ENCODE results near the gene RBM47.

Gene RBM47

GRCh38 chr4:40506066-40506465 is 123.6 kb downstream of the RBM47 start:
- Histone ChIP-seq H3K27ac (ENCODE audit: low read length) (no peak overlapping the region), H3K4me1 (ENCODE audit: control insufficient read depth in 1 of 2, insufficient read depth in 2 of 2, low read length in 2 of 2) (no peaks in the 10 kb centered on the region), H3K36me3 (ENCODE audit: control insufficient read depth in 1 of 2, insufficient read depth in 2 of 2, low read length in 2 of 2) (no peaks in the 10 kb centered on the region), H3K4me3 (ENCODE audit: low read depth in 1 of 2, low read length in 2 of 2) (no peak overlapping the region), H3K9me3 (ENCODE audit: control insufficient read depth in 1 of 2, low read length in 2 of 2) (no peaks in the 10 kb centered on the region), H3K27me3 (ENCODE audit: low read depth, low read length) (no peaks in the 10 kb centered on the region)

GRCh38 chr4:40502934-40503333 is 126.7 kb downstream of the RBM47 start:
- Histone ChIP-seq H3K27me3 (ENCODE audit: low read depth, low read length) (no peaks in the 10 kb centered on the region), H3K36me3 (ENCODE audit: control insufficient read depth in 1 of 2, insufficient read depth in 2 of 2, low read length in 2 of 2) (no peaks in the 10 kb centered on the region), H3K9me3 (ENCODE audit: control insufficient read depth in 1 of 2, low read length in 2 of 2) (no peaks in the 10 kb centered on the region), H3K4me3 (ENCODE audit: low read depth in 1 of 2, low read length in 2 of 2) (no peak overlapping the region), H3K27ac (ENCODE audit: low read length) (no peak overlapping the region), H3K4me1 (ENCODE audit: control insufficient read depth in 1 of 2, insufficient read depth in 2 of 2, low read length in 2 of 2) (no peaks in the 10 kb centered on the region)

GRCh38 chr4:40502220-40502619 is 127.4 kb downstream of the RBM47 start:
- Histone ChIP-seq H3K27me3 (ENCODE audit: low read depth, low read length) (no peaks in the 10 kb centered on the region), H3K9me3 (ENCODE audit: control insufficient read depth in 1 of 2, low read length in 2 of 2) (no peaks in the 10 kb centered on the region), H3K27ac (ENCODE audit: low read length) (no peak overlapping the region), H3K36me3 (ENCODE audit: control insufficient read depth in 1 of 2, insufficient read depth in 2 of 2, low read length in 2 of 2) (no peaks in the 10 kb centered on the region), H3K4me3 (ENCODE audit: low read depth in 1 of 2, low read length in 2 of 2) (no peak overlapping the region), H3K4me1 (ENCODE audit: control insufficient read depth in 1 of 2, insufficient read depth in 2 of 2, low read length in 2 of 2) (no peaks in the 10 kb centered on the region)

GRCh38 chr4:40500781-40501180 is 128.9 kb downstream of the RBM47 start:
- no peaks in the 10 kb centered on the region for H3K9me3 ChIP-seq (ENCODE audit: control insufficient read depth in 1 of 2, low read length in 2 of 2)
- H3K27me3 ChIP-seq (ENCODE audit: low read depth, low read length): no peaks in the 10 kb centered on the region
- H3K4me1 ChIP-seq (ENCODE audit: control insufficient read depth in 1 of 2, insufficient read depth in 2 of 2, low read length in 2 of 2): no peaks in the 10 kb centered on the region
- H3K4me3 ChIP-seq (ENCODE audit: low read depth in 1 of 2, low read length in 2 of 2): no peak overlapping the region
- no peak overlapping the region for H3K27ac ChIP-seq (ENCODE audit: low read length)
- no peaks in the 10 kb centered on the region for H3K36me3 ChIP-seq (ENCODE audit: control insufficient read depth in 1 of 2, insufficient read depth in 2 of 2, low read length in 2 of 2)

GRCh38 chr4:40493160-40493559 is 136.5 kb downstream of the RBM47 start:
- no peaks in the 10 kb centered on the region for H3K36me3 ChIP-seq (ENCODE audit: control insufficient read depth in 1 of 2, insufficient read depth in 2 of 2, low read length in 2 of 2)
- H3K27ac ChIP-seq (ENCODE audit: low read length): no peak overlapping the region
- no peak overlapping the region for H3K4me3 ChIP-seq (ENCODE audit: low read depth in 1 of 2, low read length in 2 of 2)
- H3K9me3 ChIP-seq (ENCODE audit: control insufficient read depth in 1 of 2, low read length in 2 of 2): no peaks in the 10 kb centered on the region
- no peaks in the 10 kb centered on the region for H3K27me3 ChIP-seq (ENCODE audit: low read depth, low read length)
- H3K4me1 ChIP-seq (ENCODE audit: control insufficient read depth in 1 of 2, insufficient read depth in 2 of 2, low read length in 2 of 2): peaks cover 5 to 6% of the 10 kb centered on the region in 2 donors

- Histone ChIP-seq H3K36me3 (ENCODE audit: control insufficient read depth in 1 of 2, insufficient read depth in 2 of 2, low read length in 2 of 2) (no peaks in the 10 kb centered on the region), H3K27ac (ENCODE audit: low read length) (no peak overlapping the region), H3K4me3 (ENCODE audit: low read depth in 1 of 2, low read length in 2 of 2) (no peak overlapping the region), H3K4me1 (ENCODE audit: control insufficient read depth in 1 of 2, insufficient read depth in 2 of 2, low read length in 2 of 2) (peaks cover 5 to 6% of the 10 kb centered on the region in 2 donors), H3K9me3 (ENCODE audit: control insufficient read depth in 1 of 2, low read length in 2 of 2) (no peaks in the 10 kb centered on the region), H3K27me3 (ENCODE audit: low read depth, low read length) (no peaks in the 10 kb centered on the region)
Measured at GRCh38 chr4:40492691-40493090, 137.0 kb downstream of the RBM47 start.

GRCh38 chr4:40490481-40490880 is 139.2 kb downstream of the RBM47 start:
- no peaks in the 10 kb centered on the region for H3K36me3 ChIP-seq (ENCODE audit: control insufficient read depth in 1 of 2, insufficient read depth in 2 of 2, low read length in 2 of 2)
- no peaks in the 10 kb centered on the region for H3K27me3 ChIP-seq (ENCODE audit: low read depth, low read length)
- H3K4me3 ChIP-seq (ENCODE audit: low read depth in 1 of 2, low read length in 2 of 2): no peak overlapping the region
- H3K4me1 ChIP-seq (ENCODE audit: control insufficient read depth in 1 of 2, insufficient read depth in 2 of 2, low read length in 2 of 2): peaks cover 5 to 6% of the 10 kb centered on the region in 2 donors
- H3K27ac ChIP-seq (ENCODE audit: low read length): no peak overlapping the region
- no peaks in the 10 kb centered on the region for H3K9me3 ChIP-seq (ENCODE audit: control insufficient read depth in 1 of 2, low read length in 2 of 2)

GRCh38 chr4:40489961-40490360 is 139.7 kb downstream of the RBM47 start:
- Histone ChIP-seq H3K36me3 (ENCODE audit: control insufficient read depth in 1 of 2, insufficient read depth in 2 of 2, low read length in 2 of 2) (no peaks in the 10 kb centered on the region), H3K9me3 (ENCODE audit: control insufficient read depth in 1 of 2, low read length in 2 of 2) (no peaks in the 10 kb centered on the region), H3K27me3 (ENCODE audit: low read depth, low read length) (no peaks in the 10 kb centered on the region), H3K4me1 (ENCODE audit: control insufficient read depth in 1 of 2, insufficient read depth in 2 of 2, low read length in 2 of 2) (peaks cover 5 to 6% of the 10 kb centered on the region in 2 donors), H3K4me3 (ENCODE audit: low read depth in 1 of 2, low read length in 2 of 2) (no peak overlapping the region), H3K27ac (ENCODE audit: low read length) (no peak overlapping the region)

- no peaks in the 10 kb centered on the region for H3K4me1 ChIP-seq (ENCODE audit: control insufficient read depth in 1 of 2, insufficient read depth in 2 of 2, low read length in 2 of 2)
- no peaks in the 10 kb centered on the region for H3K36me3 ChIP-seq (ENCODE audit: control insufficient read depth in 1 of 2, insufficient read depth in 2 of 2, low read length in 2 of 2)
- peak overlapping the region; percentile 54 for H3K27ac ChIP-seq (ENCODE audit: low read length)
Measured at GRCh38 chr4:40486534-40486933, 143.1 kb downstream of the RBM47 start.

GRCh38 chr4:40484346-40485090 is 145.1 kb downstream of the RBM47 start:
- H3K36me3 ChIP-seq (ENCODE audit: control insufficient read depth in 1 of 2, insufficient read depth in 2 of 2, low read length in 2 of 2): no peaks in the 10 kb centered on the region
- H3K4me1 ChIP-seq (ENCODE audit: control insufficient read depth in 1 of 2, insufficient read depth in 2 of 2, low read length in 2 of 2): no peaks in the 10 kb centered on the region
- H3K27ac ChIP-seq (ENCODE audit: low read length): no peak overlapping the region
- H3K9me3 ChIP-seq (ENCODE audit: control insufficient read depth in 1 of 2, low read length in 2 of 2): no peaks in the 10 kb centered on the region
- no peak overlapping the region for H3K4me3 ChIP-seq (ENCODE audit: low read depth in 1 of 2, low read length in 2 of 2)
- H3K27me3 ChIP-seq (ENCODE audit: low read depth, low read length): no peaks in the 10 kb centered on the region

More at GRCh38 chr4:40486534-40486933, 143.1 kb downstream of the RBM47 start:
- Histone ChIP-seq H3K27me3 (ENCODE audit: low read depth, low read length) (no peaks in the 10 kb centered on the region), H3K4me3 (ENCODE audit: low read depth in 1 of 2, low read length in 2 of 2) (no peak overlapping the region), H3K9me3 (ENCODE audit: control insufficient read depth in 1 of 2, low read length in 2 of 2) (no peaks in the 10 kb centered on the region)

GRCh38 chr4:40482985-40483647 is 146.5 kb downstream of the RBM47 start:
- H3K27me3 ChIP-seq (ENCODE audit: low read depth, low read length): no peaks in the 10 kb centered on the region
- H3K27ac ChIP-seq (ENCODE audit: low read length): no peak overlapping the region
- no peaks in the 10 kb centered on the region for H3K9me3 ChIP-seq (ENCODE audit: control insufficient read depth in 1 of 2, low read length in 2 of 2)
- no peaks in the 10 kb centered on the region for H3K36me3 ChIP-seq (ENCODE audit: control insufficient read depth in 1 of 2, insufficient read depth in 2 of 2, low read length in 2 of 2)
- H3K4me3 ChIP-seq (ENCODE audit: low read depth in 1 of 2, low read length in 2 of 2): no peak overlapping the region
- H3K4me1 ChIP-seq (ENCODE audit: control insufficient read depth in 1 of 2, insufficient read depth in 2 of 2, low read length in 2 of 2): no peaks in the 10 kb centered on the region

Measured in muscle layer of duodenum (tissue), 2 donors.